ENCODE data around the gene RTN4RL1. TPM values are rescaled to one million over a fixed set of nuclear protein-coding genes. Genes with fewer than 3 reads are reported as not detected.
A peak's percentile ranks its signal among the peaks of the same experiment; 100 is the strongest.

Gene RTN4RL1
- total RNA-seq, 1 experiment from 2014 or later, result 0.22 TPM

- H3K9me3 ChIP-seq (ENCODE audit: control insufficient read depth, low read depth, low read length), result no peaks in the 10 kb centered on the region
- no peaks in the 10 kb centered on the region for H3K79me1 ChIP-seq (ENCODE audit: insufficient read depth, low read depth, low read length, poor library complexity, severe bottlenecking)
- no peak overlapping the region for H3K14ac ChIP-seq (ENCODE audit: insufficient read depth, low read length)
- H3K4me1 ChIP-seq (ENCODE audit: insufficient read depth, low read length), result no peaks in the 10 kb centered on the region; the same call in 1 of the 2 replicates
- H2AK5ac ChIP-seq (ENCODE audit: insufficient read length, low read length), result no peak overlapping the region
- H4K5ac ChIP-seq (ENCODE audit: insufficient read length, low read depth, low read length), result no peak overlapping the region
- H4K20me1 ChIP-seq (ENCODE audit: control insufficient read depth, insufficient read depth, insufficient read length), result peaks cover 2% of the 10 kb centered on the region
- peaks cover 81% of the 10 kb centered on the region for H3K27me3 Mint-ChIP-seq (ENCODE audit: low read depth)
- no peaks in the 10 kb centered on the region; the same call in 1 of the 2 replicates for H3K27me3 ChIP-seq (ENCODE audit: insufficient read depth, low read length)
- no peak overlapping the region for H3K27ac ChIP-seq (ENCODE audit: insufficient read length, low read depth, low read length)
- no peak overlapping the region for H2AFZ ChIP-seq (ENCODE audit: low read length)
- TF ChIP-seq, protein P1, sequence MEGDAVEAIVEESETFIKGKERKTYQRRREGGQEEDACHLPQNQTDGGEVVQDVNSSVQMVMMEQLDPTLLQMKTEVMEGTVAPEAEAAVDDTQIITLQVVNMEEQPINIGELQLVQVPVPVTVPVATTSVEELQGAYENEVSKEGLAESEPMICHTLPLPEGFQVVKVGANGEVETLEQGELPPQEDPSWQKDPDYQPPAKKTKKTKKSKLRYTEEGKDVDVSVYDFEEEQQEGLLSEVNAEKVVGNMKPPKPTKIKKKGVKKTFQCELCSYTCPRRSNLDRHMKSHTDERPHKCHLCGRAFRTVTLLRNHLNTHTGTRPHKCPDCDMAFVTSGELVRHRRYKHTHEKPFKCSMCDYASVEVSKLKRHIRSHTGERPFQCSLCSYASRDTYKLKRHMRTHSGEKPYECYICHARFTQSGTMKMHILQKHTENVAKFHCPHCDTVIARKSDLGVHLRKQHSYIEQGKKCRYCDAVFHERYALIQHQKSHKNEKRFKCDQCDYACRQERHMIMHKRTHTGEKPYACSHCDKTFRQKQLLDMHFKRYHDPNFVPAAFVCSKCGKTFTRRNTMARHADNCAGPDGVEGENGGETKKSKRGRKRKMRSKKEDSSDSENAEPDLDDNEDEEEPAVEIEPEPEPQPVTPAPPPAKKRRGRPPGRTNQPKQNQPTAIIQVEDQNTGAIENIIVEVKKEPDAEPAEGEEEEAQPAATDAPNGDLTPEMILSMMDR (conservative IDR thresholded peaks at IDR 0.05), result no peak
- no peak overlapping the region for H3K9ac ChIP-seq (ENCODE audit: extremely low read depth, insufficient read length, low read length)
- no peak for DNase-seq
- H3K36me3 Mint-ChIP-seq (ENCODE audit: insufficient read depth in 1 of 3, low read depth in 3 of 3), result no peaks in the 10 kb centered on the region
- H3K23me2 ChIP-seq (ENCODE audit: insufficient read length, low read depth, low read length, poor library complexity, severe bottlenecking), result no peaks in the 10 kb centered on the region
- no peak overlapping the region for H3K4ac ChIP-seq (ENCODE audit: low read depth, low read length)
- no peaks in the 10 kb centered on the region; a peak in 2 of 5 replicates for H3K9me3 Mint-ChIP-seq
- peaks cover 14 to 21% of the 10 kb centered on the region in 2 experiments for H3K4me1 Mint-ChIP-seq
- no peak overlapping the region for H3K18ac ChIP-seq (ENCODE audit: insufficient read length, low read depth, low read length)
- H4K8ac ChIP-seq (replicated peaks; ENCODE audit: insufficient read length, low read depth, low read length), result no peak overlapping the region
- no peak overlapping the region for H3K23ac ChIP-seq (ENCODE audit: insufficient read length, low read depth, low read length)
- H3T11ph ChIP-seq (ENCODE audit: low read length), result no peak overlapping the region
- H2BK20ac ChIP-seq (ENCODE audit: low read depth, low read length, poor library complexity, severe bottlenecking), result no peak overlapping the region
- no peak overlapping the region for H2BK120ac ChIP-seq (ENCODE audit: low read depth, low read length, poor library complexity, severe bottlenecking)
- H3K4me3 Mint-ChIP-seq, result peak overlapping the region in 1 of 2 experiments; percentile 18; a peak in 1 of 5 replicates
- H4K91ac ChIP-seq (ENCODE audit: insufficient read length, low read depth, low read length), result no peak overlapping the region
- H2BK5ac ChIP-seq (ENCODE audit: insufficient read length, low read length), result no peak overlapping the region
- no peak overlapping the region for H3K56ac ChIP-seq (ENCODE audit: insufficient read length, low read depth, low read length)
- no peak overlapping the region for H2BK15ac ChIP-seq (ENCODE audit: low read depth, low read length)
- H3K4me2 ChIP-seq (ENCODE audit: insufficient read depth, insufficient read length, low read length), result no peak overlapping the region
- no peak overlapping the region for H3K27ac Mint-ChIP-seq
- H3K79me2 ChIP-seq (ENCODE audit: insufficient read depth, low read length), result no peaks in the 10 kb centered on the region
- no CpG with 5 or more reads among the region's 4 CpGs for WGBS (ENCODE audit: extremely low coverage, insufficient read length, low lambda C conversion rate)
- H2BK12ac ChIP-seq (ENCODE audit: insufficient read length, low read depth, low read length), result no peak overlapping the region
Measured at GRCh38 chr17:2012499-2012898, 12.6 kb downstream of the RTN4RL1 start.

All from H9 (cell line).